NCI-H510A (cell line): Measurements from ENCODE around the gene RIMKLA.

Experiments used
- DNase-seq: peaks from one replicate; lab custom pipeline; 2025; lab: John Stamatoyannopoulos, UW

The RIMKLA gene

GRCh38 chr1:42372796-42373195, 7.8 kb upstream of the RIMKLA start:
- no peak for DNase-seq

- DNase-seq, result peak; percentile 43
Measured at GRCh38 chr1:42379794-42380585, 602 bp upstream of the RIMKLA start.

GRCh38 chr1:42381280-42381673, 685 bp downstream of the RIMKLA start:
- no peak for DNase-seq

DNA sequence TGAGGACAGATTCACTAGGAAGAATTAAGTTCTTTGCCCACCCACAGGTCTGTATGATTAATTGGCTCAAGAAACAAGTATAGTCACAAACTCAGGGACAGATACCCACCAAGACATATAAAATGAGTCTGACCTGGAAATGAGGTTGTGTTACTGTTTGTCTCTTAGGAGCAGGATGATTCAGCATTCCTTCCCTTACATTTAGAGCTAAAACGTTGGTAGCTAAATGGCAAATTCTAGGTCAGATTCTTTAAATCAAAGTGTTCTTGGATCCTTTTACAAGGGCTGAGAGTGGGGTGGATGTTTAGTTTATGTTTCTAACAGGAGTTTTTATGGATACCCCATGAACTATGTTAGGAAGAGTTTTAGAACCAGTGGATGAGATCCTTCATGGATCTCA, 4.7 kb downstream of the RIMKLA start:
- DNase-seq, result no peak

DNA sequence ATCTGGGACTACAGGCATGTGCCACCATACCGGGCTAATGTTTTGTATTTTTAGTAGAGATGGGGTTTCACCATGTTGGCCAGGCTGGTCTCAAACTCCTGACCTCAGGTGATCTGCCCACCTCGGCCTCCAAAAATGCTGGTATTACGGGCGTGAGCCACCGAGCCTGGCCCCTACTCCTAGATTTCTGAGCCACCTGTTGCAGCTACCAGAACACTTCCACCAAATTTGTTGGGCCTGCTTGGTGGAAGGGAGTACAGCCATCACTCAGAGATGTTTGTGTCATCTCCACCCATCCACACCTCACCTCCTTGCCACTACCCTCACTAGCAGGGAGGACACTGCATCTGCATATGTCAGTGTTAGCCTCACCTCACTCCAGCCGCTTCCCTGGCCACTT, 5.5 kb downstream of the RIMKLA start:
- no peak for DNase-seq

DNA sequence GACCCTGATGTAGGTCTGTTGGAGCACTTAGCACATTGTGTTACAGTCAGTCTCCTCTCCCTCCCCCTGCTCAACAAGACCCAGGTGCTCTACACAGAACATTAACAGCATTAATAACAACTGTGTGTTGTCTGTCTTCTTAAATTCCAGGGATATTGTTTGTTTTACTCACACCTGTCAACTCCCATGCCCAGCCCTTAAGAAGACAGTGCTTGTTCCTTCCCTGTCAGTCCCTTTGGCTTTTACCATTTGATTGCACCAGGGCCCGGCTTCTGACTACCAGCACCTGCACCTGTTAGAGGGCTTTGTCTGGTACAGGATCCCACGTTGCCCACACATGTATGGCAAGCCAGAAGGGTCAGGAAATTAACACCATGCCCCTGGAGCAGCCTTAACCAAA, 11.7 kb downstream of the RIMKLA start:
- peak; percentile 66 for DNase-seq

- DNase-seq, result no peak
Measured at GRCh38 chr1:42392967-42393848, 12.6 kb downstream of the RIMKLA start.

- DNase-seq, result no peak
Measured at GRCh38 chr1:42399315-42400100, 18.9 kb downstream of the RIMKLA start.

GRCh38 chr1:42403880-42404400, 23.3 kb downstream of the RIMKLA start:
- DNase-seq, result no peak

DNA sequence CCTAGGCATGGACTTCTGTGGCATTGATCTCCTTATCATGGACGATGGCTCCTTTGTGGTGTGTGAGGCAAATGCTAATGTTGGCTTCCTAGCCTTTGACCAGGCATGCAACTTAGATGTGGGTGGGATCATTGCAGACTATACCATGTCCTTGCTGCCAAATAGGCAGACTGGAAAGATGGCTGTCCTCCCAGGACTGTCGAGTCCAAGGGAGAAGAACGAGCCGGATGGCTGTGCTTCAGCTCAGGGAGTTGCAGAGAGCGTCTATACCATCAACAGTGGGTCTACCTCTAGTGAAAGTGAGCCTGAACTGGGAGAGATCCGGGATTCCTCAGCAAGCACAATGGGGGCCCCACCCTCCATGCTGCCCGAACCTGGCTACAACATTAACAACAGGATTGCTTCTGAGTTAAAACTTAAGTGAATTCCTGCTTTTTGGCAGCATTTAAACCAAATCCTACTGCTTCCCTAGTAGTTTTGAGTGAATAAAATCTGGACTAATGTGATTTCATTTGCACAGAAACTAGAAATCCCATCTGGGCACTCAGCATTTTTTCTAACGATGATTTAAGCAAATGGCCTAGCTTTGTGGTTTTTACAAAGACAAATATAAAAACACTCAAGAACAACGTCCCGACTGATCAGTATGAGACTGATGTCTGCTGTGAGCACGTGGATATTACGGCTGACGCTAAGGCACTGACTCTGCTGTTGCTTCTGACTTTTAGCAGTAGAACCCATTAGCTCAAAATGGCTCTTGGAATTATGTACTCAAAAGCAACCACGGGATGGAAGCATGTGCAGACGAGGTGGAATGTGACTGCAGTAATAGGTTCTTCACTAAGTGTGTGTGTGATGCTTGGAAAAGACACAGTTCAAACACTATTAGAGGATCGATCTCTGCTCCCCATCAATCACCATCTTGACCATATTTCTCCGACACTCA, 34.2 kb downstream of the RIMKLA start:
- DNase-seq, result no peak

GRCh38 chr1:42417166-42417565, 36.6 kb downstream of the RIMKLA start:
- no peak for DNase-seq

DNA sequence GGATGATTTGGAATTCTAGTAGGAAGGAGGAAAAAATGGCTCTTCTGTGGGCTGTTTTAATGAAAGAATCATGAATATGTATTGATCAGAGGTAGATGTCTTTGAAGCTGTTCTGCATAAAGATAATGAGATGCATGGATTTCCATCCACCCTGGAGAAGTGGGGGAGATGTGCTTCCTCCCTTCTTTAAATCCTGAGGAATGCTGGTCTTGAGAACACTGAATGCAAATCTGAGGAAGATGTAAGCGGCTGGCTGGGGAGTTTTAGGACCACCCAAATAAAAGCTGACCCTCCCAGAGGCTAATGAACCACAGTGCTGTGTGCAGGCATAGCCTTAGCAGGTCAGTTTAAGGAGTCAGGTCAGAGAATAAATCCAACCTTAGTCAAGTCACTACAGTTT, 37.9 kb downstream of the RIMKLA start:
- no peak for DNase-seq

- DNase-seq, result peak; percentile 30
Measured at GRCh38 chr1:42419126-42419821, 38.7 kb downstream of the RIMKLA start.

DNA sequence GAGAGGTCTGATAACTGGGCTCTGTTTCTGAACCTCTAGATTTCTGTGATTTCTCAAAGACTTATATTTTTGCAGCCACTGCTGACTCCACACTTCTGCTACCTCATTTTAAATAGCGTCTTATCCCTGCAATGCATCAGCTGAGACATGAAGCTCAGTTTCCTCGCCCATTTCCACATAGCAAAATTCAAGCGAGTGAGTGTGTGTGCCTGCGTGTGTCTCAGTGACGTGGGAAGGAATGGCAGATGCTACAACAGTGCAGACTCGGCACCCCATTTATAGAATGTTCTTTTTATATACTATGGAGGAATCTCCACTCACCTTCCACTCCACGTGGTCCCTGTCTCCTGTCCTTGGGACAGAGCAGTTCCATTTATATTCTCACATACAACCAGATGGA, 39.5 kb downstream of the RIMKLA start:
- DNase-seq, result no peak

- peak; percentile 79 for DNase-seq
Measured at GRCh38 chr1:42420911-42421585, 40.5 kb downstream of the RIMKLA start.

DNA sequence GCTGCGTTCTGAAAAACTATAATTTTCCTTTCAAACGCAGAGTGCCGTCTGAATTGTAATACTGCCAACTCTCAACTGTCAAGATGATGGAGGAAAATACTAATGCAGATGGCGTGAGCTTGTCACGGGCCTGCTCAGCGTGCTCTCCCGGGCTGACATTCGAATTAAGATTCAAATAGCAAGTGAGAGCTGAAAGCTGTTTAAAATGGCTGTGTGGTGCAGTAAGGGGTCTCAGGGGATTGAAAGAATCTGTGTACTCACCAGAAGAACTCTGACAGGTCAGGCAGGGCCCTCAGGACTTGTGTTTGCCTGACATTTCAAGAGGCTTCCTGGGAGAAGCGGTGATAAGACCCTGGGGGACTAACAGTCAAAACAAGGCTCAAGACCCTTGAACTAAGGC, 42.1 kb downstream of the RIMKLA start:
- no peak for DNase-seq

DNA sequence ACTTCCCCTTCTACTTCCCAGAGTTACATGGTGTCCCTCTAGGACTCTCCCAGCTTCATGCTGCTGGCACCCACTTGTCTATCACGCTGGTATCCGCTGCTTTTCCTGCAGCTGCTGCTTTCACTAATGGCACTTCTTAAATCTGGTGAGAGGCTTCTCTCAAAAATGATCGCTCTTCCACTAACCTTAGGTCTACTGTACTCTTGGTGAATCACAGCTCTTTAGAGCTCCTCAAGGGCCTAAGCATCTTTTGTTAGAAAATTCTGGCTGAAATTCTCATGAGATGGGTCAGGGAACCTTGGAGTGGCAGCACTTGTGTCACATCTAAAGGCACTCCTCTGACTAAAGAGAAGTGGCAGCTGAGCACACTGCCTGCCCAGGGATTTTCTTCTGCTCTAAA, 43.1 kb downstream of the RIMKLA start:
- no peak for DNase-seq

- DNase-seq, result no peak
Measured at GRCh38 chr1:42424201-42424600, 43.6 kb downstream of the RIMKLA start.

DNA sequence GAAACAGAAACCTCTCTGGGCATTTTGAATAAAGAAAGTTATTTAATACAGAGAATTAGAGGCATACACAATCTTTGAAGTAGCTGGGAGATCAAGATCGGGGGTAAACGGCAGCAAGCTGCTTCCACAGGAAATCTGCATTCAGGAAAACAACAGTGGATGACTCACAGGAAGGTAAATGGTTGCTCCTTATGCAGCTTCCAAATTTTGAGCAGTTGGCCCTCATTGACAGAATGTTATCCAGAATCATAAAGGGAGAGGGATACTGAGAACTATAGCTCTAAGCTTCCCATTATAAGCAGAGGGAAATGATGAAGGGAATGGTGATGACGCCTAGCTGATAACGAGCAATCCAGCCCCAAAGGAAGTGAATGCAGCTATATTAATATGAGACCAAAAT, 46.6 kb downstream of the RIMKLA start:
- DNase-seq, result no peak

DNA sequence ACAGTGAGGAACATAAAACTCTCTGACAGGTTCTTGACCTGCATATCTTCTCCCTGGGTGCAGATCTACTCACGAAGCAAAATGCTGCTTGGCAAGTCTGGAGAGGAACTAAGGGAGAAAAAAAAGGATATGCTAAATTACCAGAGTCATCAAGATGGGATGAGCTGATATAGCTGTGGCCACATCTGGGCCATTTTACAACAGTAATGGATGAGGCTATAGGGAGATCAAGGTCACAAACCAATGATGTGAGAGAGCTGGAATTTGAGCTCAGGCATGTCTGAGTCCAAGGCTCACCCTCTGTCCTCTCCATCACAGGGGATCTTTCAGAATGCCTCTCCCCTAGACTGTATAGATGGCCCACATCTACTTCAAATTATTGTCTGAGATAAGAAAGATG, 49.0 kb downstream of the RIMKLA start:
- DNase-seq, result no peak
